ENCODE measurements around the gene RBBP7. TPM values are rescaled to one million over a fixed set of nuclear protein-coding genes. Genes with fewer than 3 reads are reported as not detected.

Gene RBBP7
- polyA plus RNA-seq, 1 donor (not counting 4 experiments of a cell fraction or from before 2014, with no cell fraction given): 137 TPM

DNA sequence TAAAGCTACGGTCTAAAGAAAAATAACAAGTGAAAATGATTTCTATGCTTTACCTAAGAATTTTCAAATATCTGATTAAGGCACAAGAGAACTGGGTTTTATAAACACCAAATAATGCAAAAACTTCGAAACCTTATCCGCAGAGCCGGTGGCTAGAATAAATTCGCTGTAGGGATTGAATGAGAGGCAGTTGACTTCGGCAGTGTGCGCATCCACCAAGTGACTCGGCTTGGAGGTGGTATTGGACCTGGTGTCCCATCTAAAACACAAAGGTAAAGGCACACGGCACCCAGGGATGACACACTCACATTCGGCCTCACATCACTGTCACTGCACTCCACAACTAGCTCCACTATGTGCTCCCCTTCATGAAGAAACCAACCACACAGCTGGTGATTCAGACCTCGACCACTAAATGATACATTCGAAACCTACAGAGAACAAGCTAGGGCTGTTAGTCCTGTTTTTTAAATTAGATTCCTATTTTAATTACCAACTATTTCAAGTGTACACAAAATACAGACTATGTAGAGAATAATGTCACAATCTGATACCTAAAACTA lies 17.5 kb downstream of the RBBP7 start:
- no peak overlapping the region for H3K9ac ChIP-seq (ENCODE audit: control insufficient read depth, extremely low read depth, insufficient read depth, low read length)
- no peak overlapping the region for H3K27ac ChIP-seq (ENCODE audit: control insufficient read depth, insufficient read depth, low read length)
- no peaks in the 10 kb centered on the region for H3K27me3 ChIP-seq (ENCODE audit: control insufficient read depth, extremely low read depth, insufficient read depth, low read length)
- H3K4me2 ChIP-seq (ENCODE audit: control insufficient read depth, extremely low read depth, insufficient read depth, low read depth, low read length): no peak overlapping the region
- H3K4me1 ChIP-seq (ENCODE audit: control insufficient read depth, extremely low read depth, insufficient read depth, low read length): peaks cover 5% of the 10 kb centered on the region
- TF ChIP-seq EZH2 (IDR thresholded peaks at IDR 0.05; ENCODE audit: low read length): no peak
- TF ChIP-seq, protein P1, sequence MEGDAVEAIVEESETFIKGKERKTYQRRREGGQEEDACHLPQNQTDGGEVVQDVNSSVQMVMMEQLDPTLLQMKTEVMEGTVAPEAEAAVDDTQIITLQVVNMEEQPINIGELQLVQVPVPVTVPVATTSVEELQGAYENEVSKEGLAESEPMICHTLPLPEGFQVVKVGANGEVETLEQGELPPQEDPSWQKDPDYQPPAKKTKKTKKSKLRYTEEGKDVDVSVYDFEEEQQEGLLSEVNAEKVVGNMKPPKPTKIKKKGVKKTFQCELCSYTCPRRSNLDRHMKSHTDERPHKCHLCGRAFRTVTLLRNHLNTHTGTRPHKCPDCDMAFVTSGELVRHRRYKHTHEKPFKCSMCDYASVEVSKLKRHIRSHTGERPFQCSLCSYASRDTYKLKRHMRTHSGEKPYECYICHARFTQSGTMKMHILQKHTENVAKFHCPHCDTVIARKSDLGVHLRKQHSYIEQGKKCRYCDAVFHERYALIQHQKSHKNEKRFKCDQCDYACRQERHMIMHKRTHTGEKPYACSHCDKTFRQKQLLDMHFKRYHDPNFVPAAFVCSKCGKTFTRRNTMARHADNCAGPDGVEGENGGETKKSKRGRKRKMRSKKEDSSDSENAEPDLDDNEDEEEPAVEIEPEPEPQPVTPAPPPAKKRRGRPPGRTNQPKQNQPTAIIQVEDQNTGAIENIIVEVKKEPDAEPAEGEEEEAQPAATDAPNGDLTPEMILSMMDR (optimal IDR thresholded peaks at IDR 0.05 in 1 of 3, IDR thresholded peaks at IDR 0.05 in 1 of 3, conservative IDR thresholded peaks at IDR 0.05 in 1 of 3; ENCODE audit: extremely low read depth in 1 of 3, insufficient read depth in 2 of 3, low read length in 3 of 3): no peak
- H2AFZ ChIP-seq (ENCODE audit: control insufficient read depth, low read length): no peak overlapping the region
- peaks cover 15% of the 10 kb centered on the region for H3K79me2 ChIP-seq (ENCODE audit: control insufficient read depth, insufficient read depth, low read length)
- peaks cover 8 to 10% of the 10 kb centered on the region in 2 experiments for H3K36me3 ChIP-seq (ENCODE audit: control insufficient read depth in 2 of 2, extremely low read depth in 1 of 2, insufficient read depth in 2 of 2, low read length in 2 of 2)
- FAIRE-seq (no peak), DNase-seq (ENCODE audit: low read depth, low spot score) (no peak)
- dilution Hi-C loops (cut with MboI; ENCODE audit: extremely low pct_ligation_motif_present, low sequenced_read_pairs): no loop called here
- H3K4me3 ChIP-seq (ENCODE audit: control insufficient read depth in 2 of 3, extremely low read depth in 1 of 3, insufficient read depth in 2 of 3, low read depth in 1 of 3, low read length in 3 of 3): no peak overlapping the region
- H3K9me3 ChIP-seq (ENCODE audit: control insufficient read depth, low read depth, low read length): no peaks in the 10 kb centered on the region
- H3K9me1 ChIP-seq (ENCODE audit: control insufficient read depth, extremely low read depth, insufficient read depth, low read length): no peaks in the 10 kb centered on the region
- H4K20me1 ChIP-seq (ENCODE audit: control insufficient read depth, extremely low read depth, insufficient read depth, low read length): no peaks in the 10 kb centered on the region

DNA sequence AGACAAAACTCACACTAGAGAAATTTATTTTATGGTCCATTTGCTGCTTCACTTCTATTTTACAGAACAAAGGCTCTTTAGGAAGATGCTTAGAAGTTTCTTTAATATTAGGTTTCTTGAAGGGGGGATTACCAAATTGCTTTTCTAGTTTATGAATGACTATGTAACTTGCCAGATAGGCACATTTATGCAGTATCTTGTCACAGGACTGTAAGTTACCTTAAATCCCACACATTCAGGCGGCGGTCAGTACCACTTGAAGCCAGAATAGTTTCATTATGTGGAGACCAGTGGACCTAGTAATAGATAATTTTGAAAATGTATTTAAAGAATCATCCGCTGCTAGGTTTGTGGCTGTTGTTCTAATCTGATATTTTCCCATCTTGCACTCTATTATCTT lies 18.3 kb downstream of the RBBP7 start:
- DNase-seq (ENCODE audit: low read depth, low spot score) (no peak), FAIRE-seq (no peak)
- no peaks in the 10 kb centered on the region for H3K27me3 ChIP-seq (ENCODE audit: control insufficient read depth, extremely low read depth, insufficient read depth, low read length)
- H3K36me3 ChIP-seq (ENCODE audit: control insufficient read depth in 2 of 2, extremely low read depth in 1 of 2, insufficient read depth in 2 of 2, low read length in 2 of 2): peaks cover 8 to 9% of the 10 kb centered on the region in 2 experiments
- no peak overlapping the region for H3K9ac ChIP-seq (ENCODE audit: control insufficient read depth, extremely low read depth, insufficient read depth, low read length)
- no peaks in the 10 kb centered on the region for H4K20me1 ChIP-seq (ENCODE audit: control insufficient read depth, extremely low read depth, insufficient read depth, low read length)
- H3K9me3 ChIP-seq (ENCODE audit: control insufficient read depth, low read depth, low read length): no peaks in the 10 kb centered on the region
- H3K4me2 ChIP-seq (ENCODE audit: control insufficient read depth, extremely low read depth, insufficient read depth, low read depth, low read length): no peak overlapping the region
- H3K4me3 ChIP-seq (ENCODE audit: control insufficient read depth in 2 of 3, extremely low read depth in 1 of 3, insufficient read depth in 2 of 3, low read depth in 1 of 3, low read length in 3 of 3): no peak overlapping the region
- H3K27ac ChIP-seq (ENCODE audit: control insufficient read depth, insufficient read depth, low read length): no peak overlapping the region
- H3K4me1 ChIP-seq (ENCODE audit: control insufficient read depth, extremely low read depth, insufficient read depth, low read length): peaks cover 5% of the 10 kb centered on the region
- dilution Hi-C loops (cut with MboI; ENCODE audit: extremely low pct_ligation_motif_present, low sequenced_read_pairs): no loop called here
- no peaks in the 10 kb centered on the region for H3K9me1 ChIP-seq (ENCODE audit: control insufficient read depth, extremely low read depth, insufficient read depth, low read length)
- TF ChIP-seq EZH2 (IDR thresholded peaks at IDR 0.05; ENCODE audit: low read length): no peak
- TF ChIP-seq, protein P1 (optimal IDR thresholded peaks at IDR 0.05 in 1 of 3, IDR thresholded peaks at IDR 0.05 in 1 of 3, conservative IDR thresholded peaks at IDR 0.05 in 1 of 3; ENCODE audit: extremely low read depth in 1 of 3, insufficient read depth in 2 of 3, low read length in 3 of 3): no peak
- peaks cover 15% of the 10 kb centered on the region for H3K79me2 ChIP-seq (ENCODE audit: control insufficient read depth, insufficient read depth, low read length)
- H2AFZ ChIP-seq (ENCODE audit: control insufficient read depth, low read length): no peak overlapping the region
